ENCODE data around the gene THAP12. TPM values are rescaled to one million over a fixed set of nuclear protein-coding genes. Genes with fewer than 3 reads are reported as not detected.

Gene THAP12
- total and polyA plus RNA-seq, 2 of the 13 experiments (the other 11 are each of a cell fraction or from before 2014, with no cell fraction given): 18.8 to 51.3 TPM

DNA sequence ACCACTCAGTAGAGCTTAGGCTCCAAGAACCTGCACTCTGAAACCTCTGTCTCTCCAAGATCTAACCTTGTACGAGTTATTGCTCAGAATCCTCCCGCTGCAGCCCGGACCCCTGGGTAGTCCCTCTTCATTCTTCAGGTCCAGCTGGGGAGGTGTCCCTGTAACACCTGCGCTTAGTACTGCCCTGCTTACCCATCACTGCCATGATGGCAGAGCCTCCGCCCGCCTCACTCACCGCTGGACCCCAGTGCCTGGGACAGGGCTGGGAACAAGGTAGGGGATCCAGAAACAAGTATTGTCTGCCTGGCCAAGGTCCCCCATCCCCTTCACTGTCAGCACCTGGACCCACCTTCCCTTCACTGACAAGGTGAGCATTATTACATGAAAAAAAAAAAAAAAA, 50.3 kb downstream of the THAP12 start:
- Histone ChIP-seq H3K4me3 (replicated peaks in 1 of 3; ENCODE audit: insufficient read depth in 1 of 3, low read depth in 2 of 3, low read length in 3 of 3) (no peak overlapping the region), H3K36me3 (replicated peaks in 1 of 2; ENCODE audit: control insufficient read depth in 1 of 2, insufficient read depth in 2 of 2, low read length in 2 of 2) (no peaks in the 10 kb centered on the region), H2AFZ (ENCODE audit: low read length) (no peak overlapping the region), H3K4me2 (ENCODE audit: low read depth, low read length) (no peak overlapping the region), H3K9me3 (ENCODE audit: low read length) (peaks cover 16% of the 10 kb centered on the region), H3K27me3 (ENCODE audit: control insufficient read depth in 1 of 2, insufficient read depth in 2 of 2, low read length in 2 of 2) (no peaks in the 10 kb centered on the region), H3K9ac (ENCODE audit: insufficient read depth, low read depth, low read length) (no peak overlapping the region), H3K79me2 (ENCODE audit: insufficient read depth, low read length) (no peaks in the 10 kb centered on the region), H4K20me1 (ENCODE audit: insufficient read depth, low read length) (no peaks in the 10 kb centered on the region), H3K4me1 (ENCODE audit: insufficient read depth, low read length) (peaks cover 35% of the 10 kb centered on the region), H3K27ac (ENCODE audit: extremely low read length, insufficient read depth, low read length) (no peak overlapping the region)
- DNase-seq (ENCODE audit: low spot score) (no peak), FAIRE-seq (no peak), ATAC-seq (no peak)
- 94% methylated on average over 7 of the region's 7 CpGs for WGBS (ENCODE audit: low lambda C conversion rate)
- ChIA-PET POLR2A (no interaction called here), CTCF (ENCODE audit: low intra/inter-chr PET ratio, low total read pairs) (no interaction called here)
- BruUV-seq (replicated peaks): no TSS peak
- intact Hi-C loops (cut with micrococcal nuclease; ENCODE audit: unreplicated experiment): no loop called here
- in situ Hi-C loops (cut with HindIII; ENCODE audit: extremely low pct_ligation_motif_present, low pct_unique_long_range_greater_than_20kb): no loop called here
- no peak for TF ChIP-seq MAFK (conservative IDR thresholded peaks at IDR 0.05 in 1 of 2, IDR thresholded peaks at IDR 0.05 in 1 of 2; ENCODE audit: low read length in 2 of 2)
- no peak for TF ChIP-seq SRF (IDR thresholded peaks at IDR 0.05; ENCODE audit: low read depth, low read length)
- TF ChIP-seq ZNF431 (CRISPR knock-in tag; IDR thresholded peaks at IDR 0.05; ENCODE audit: borderline replicate concordance, low read depth): no peak
- TF ChIP-seq REXO4 (CRISPR knock-in tag; IDR thresholded peaks at IDR 0.05; ENCODE audit: borderline replicate concordance): no peak
- TF ChIP-seq ZMYM2 (CRISPR knock-in tag; IDR thresholded peaks at IDR 0.05): no peak
- no peak for TF ChIP-seq ZNF670 (CRISPR knock-in tag; IDR thresholded peaks at IDR 0.05; ENCODE audit: borderline replicate concordance)
- TF ChIP-seq, protein P1, sequence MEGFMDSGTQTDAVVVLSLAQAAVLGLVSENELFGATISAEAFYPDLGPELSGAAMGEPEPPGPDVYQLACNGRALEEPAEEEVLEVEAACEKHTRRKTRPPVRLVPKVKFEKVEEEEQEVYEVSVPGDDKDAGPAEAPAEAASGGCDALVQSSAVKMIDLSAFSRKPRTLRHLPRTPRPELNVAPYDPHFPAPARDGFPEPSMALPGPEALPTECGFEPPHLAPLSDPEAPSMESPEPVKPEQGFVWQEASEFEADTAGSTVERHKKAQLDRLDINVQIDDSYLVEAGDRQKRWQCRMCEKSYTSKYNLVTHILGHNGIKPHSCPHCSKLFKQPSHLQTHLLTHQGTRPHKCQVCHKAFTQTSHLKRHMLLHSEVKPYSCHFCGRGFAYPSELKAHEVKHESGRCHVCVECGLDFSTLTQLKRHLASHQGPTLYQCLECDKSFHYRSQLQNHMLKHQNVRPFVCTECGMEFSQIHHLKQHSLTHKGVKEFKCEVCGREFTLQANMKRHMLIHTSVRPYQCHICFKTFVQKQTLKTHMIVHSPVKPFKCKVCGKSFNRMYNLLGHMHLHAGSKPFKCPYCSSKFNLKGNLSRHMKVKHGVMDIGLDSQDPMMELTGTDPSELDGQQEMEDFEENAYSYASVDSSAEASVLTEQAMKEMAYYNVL (CRISPR knock-in tag; IDR thresholded peaks at IDR 0.05; ENCODE audit: borderline replicate concordance): no peak
- TF ChIP-seq, protein P2, sequence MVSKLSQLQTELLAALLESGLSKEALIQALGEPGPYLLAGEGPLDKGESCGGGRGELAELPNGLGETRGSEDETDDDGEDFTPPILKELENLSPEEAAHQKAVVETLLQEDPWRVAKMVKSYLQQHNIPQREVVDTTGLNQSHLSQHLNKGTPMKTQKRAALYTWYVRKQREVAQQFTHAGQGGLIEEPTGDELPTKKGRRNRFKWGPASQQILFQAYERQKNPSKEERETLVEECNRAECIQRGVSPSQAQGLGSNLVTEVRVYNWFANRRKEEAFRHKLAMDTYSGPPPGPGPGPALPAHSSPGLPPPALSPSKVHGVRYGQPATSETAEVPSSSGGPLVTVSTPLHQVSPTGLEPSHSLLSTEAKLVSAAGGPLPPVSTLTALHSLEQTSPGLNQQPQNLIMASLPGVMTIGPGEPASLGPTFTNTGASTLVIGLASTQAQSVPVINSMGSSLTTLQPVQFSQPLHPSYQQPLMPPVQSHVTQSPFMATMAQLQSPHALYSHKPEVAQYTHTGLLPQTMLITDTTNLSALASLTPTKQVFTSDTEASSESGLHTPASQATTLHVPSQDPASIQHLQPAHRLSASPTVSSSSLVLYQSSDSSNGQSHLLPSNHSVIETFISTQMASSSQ (IDR thresholded peaks at IDR 0.05; ENCODE audit: low read depth): no peak
- TF ChIP-seq, protein P2 (CRISPR knock-in tag; IDR thresholded peaks at IDR 0.05; ENCODE audit: borderline replicate concordance): no peak
- TF ChIP-seq GLI4 (CRISPR knock-in tag; IDR thresholded peaks at IDR 0.05; ENCODE audit: borderline replicate concordance): no peak
- TF ChIP-seq NCOA1 (CRISPR knock-in tag; IDR thresholded peaks at IDR 0.05): no peak
- TF ChIP-seq, protein P3, sequence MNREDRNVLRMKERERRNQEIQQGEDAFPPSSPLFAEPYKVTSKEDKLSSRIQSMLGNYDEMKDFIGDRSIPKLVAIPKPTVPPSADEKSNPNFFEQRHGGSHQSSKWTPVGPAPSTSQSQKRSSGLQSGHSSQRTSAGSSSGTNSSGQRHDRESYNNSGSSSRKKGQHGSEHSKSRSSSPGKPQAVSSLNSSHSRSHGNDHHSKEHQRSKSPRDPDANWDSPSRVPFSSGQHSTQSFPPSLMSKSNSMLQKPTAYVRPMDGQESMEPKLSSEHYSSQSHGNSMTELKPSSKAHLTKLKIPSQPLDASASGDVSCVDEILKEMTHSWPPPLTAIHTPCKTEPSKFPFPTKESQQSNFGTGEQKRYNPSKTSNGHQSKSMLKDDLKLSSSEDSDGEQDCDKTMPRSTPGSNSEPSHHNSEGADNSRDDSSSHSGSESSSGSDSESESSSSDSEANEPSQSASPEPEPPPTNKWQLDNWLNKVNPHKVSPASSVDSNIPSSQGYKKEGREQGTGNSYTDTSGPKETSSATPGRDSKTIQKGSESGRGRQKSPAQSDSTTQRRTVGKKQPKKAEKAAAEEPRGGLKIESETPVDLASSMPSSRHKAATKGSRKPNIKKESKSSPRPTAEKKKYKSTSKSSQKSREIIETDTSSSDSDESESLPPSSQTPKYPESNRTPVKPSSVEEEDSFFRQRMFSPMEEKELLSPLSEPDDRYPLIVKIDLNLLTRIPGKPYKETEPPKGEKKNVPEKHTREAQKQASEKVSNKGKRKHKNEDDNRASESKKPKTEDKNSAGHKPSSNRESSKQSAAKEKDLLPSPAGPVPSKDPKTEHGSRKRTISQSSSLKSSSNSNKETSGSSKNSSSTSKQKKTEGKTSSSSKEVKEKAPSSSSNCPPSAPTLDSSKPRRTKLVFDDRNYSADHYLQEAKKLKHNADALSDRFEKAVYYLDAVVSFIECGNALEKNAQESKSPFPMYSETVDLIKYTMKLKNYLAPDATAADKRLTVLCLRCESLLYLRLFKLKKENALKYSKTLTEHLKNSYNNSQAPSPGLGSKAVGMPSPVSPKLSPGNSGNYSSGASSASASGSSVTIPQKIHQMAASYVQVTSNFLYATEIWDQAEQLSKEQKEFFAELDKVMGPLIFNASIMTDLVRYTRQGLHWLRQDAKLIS (CRISPR knock-in tag; IDR thresholded peaks at IDR 0.05): no peak
- no peak for TF ChIP-seq HNRNPL (IDR thresholded peaks at IDR 0.05; ENCODE audit: low read depth, low read length)
- TF ChIP-seq, protein P4, sequence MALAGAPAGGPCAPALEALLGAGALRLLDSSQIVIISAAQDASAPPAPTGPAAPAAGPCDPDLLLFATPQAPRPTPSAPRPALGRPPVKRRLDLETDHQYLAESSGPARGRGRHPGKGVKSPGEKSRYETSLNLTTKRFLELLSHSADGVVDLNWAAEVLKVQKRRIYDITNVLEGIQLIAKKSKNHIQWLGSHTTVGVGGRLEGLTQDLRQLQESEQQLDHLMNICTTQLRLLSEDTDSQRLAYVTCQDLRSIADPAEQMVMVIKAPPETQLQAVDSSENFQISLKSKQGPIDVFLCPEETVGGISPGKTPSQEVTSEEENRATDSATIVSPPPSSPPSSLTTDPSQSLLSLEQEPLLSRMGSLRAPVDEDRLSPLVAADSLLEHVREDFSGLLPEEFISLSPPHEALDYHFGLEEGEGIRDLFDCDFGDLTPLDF (CRISPR knock-in tag; IDR thresholded peaks at IDR 0.05): no peak

Data from HepG2 (cell line).